HG02588 (cell line): Measurements from ENCODE around the gene NCAPD3.

Source experiments
- ATAC-seq: cut with Tn5 transposase; IDR thresholded peaks from one replicate; pipeline ENCODE4 v1.9.1; 2021; ENCODE audit warnings: mild to moderate bottlenecking, moderate library complexity; ENCODE audit not compliant: unreplicated experiment

The NCAPD3 gene

DNA sequence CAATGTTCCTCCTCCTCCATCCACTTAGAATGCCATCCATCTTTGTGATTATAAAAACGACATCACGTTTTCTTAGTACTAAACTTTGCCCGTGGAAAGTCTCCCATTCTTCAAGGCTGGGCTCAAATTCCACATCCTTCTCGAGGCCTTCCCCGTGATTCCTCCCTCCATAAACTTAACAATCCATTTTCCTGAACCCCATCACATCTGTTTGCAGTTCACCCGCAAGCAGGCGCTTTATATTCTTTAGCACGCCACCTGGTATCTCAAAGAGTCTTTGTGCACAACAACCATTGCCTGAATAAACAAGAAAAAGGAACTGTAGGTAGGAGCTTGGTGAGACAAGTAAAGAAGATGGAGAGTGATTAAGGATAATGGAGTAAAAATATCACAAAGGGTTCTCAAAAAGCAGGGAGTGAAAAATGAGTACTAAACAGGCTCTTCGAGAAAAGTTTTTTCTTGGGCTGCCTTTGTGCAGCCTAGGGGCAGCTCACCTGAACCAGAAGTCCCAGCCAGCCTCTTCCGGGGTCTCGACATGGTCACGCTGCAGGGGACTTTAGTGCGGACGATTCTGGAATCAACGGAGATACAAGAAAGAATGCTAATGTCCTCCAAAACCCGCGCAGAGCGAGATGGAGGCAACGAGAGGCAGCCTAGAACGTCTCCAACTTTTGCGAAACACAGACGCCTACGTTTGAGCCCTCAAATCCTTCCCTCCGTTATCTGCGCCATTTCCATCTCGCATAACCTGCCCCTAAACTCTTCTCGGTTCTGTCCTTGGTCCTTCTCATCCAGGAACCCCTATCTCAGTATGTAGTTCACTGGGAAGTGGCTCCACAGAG lies 28.8 kb upstream of the NCAPD3 start:
- ATAC-seq = peak; percentile 24

DNA sequence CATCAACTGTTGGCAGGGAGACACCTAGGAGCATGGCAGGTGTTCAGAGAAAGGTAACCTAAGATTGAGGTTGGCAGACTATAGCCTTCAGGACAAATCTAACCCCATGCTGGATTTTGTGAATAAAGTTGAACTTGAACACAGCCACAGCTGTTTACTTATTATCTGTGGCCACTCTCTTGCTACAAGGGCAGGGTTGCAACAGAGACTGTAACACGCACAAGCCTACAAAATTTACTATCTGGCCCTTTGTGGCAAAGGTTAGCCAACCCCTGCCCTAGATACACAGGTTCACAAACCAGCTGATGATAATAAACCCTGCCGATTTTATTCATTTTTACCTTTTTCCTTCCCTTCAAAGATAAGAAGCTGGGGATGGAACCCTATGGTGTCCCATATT lies 26.9 kb upstream of the NCAPD3 start:
- ATAC-seq = no peak

DNA sequence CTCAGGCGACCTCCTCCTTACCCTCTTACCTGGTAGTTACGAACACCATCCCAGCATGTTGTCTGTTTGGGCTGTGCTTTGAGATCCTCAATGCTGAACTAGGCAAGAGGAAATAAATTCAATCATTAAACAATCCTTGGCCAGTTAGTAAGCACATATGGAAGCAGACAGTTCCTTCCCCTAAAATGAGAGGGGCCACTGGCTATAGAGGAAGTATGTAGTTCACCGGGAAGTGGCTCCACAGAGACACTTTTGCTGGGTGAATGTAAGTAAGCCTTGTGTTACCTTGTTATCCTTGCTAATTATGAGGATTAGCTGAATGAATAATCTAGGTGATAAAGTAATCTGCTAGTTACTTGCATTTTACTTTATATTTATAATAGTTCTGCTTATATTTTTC lies 26.5 kb upstream of the NCAPD3 start:
- no peak for ATAC-seq

DNA sequence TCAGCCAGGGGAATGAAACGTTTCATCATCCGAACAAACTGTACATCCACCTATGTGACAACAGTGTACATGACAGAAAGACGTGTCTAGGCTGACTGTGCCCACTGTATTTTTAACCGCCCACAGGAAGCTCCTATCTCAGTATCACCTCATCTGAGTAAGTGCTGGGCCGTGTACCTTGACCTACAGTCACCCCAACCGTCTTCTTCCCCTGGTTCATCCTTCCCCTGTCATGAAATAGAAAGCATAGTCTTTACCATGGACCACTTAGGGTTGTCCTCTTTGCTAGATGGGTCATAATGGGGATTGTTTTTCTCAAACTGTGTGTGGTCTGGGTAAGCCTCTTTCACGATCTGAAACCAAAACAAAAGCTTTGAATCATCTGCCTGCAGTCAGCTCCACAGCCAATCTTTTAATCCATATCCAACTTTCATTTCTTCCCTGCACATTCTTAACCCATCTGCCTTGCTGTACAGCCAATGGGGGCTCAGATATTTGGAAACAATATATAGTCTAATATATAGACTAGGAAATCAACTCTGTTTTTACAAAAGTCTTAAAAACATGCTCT lies 25.2 kb upstream of the NCAPD3 start:
- no peak for ATAC-seq

DNA sequence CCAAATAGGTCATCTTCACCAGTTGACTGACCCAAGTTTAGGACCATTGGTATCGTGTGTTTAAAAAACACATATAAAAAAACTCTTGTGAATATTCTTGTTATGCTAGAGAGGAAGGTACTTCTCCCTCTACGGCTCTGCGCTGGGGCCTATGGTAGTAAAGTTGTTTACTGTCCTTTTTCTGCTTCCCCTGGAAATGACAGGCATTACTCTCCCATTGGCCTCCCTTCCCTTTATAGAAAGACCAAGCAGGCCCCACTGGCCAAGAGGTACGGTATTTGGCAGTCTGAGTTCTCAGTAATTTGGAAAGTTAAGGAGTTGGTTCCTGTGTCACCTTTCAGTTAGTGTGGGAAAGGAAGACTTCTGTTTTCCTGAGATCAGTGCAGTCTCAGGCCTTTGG lies 22.9 kb upstream of the NCAPD3 start:
- no peak for ATAC-seq

DNA sequence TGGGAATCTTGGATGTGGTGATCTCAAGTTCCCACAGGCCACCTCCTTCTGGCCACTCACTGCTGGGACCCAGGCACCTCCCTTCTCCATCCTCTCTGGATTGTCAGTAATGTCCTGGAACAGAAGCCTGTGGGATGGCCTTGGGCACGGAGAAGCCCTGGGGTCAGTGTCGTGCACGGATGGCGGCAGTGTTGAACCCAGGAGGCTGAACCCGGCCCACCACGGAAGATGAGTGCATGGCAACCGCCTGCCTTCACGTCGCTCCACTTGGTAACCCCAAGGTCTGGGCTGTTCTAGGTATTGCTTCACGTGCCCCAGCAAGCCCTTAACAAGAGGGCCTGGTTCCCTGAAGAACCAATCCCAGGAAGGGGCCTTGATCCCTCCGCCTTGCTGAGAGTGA lies 22.3 kb upstream of the NCAPD3 start:
- ATAC-seq = no peak

DNA sequence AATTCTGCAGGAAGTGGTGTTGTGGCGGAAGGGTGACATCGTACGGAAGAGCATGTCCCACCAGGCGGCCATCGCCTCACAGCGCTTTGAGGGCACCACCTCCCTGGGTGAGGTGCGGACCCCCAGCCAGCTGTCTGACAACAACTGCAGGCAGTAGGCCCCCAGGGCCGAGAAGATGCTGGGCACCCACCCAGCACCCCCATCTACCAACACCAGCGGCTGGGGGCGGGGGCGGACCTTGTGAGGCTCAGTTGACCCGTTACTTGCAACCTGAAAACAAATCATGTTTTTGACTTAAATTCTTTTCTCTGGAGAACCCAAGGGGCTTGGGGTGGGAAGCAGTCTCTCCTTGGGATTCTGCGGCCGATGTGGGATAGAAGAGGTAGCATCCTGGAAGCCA lies 21.7 kb upstream of the NCAPD3 start:
- no peak for ATAC-seq

DNA sequence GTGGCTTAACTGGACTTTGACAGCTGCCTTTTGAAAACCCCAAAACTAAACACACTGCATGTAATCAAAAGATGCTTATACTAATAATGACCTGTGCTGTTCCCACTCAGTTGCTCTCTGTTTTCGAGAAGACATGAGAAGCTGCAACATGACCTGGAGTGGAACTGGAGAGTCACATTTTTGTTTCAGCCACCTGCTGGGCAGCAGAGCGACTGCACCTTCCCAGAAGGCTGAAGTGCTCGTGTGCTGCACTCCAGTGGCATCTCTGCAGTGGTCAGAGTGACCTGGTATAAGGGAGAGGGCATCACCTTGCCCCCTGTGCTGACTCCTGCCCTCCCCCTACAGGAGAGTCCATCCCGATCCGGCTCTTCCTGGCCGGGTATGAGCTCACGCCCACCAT lies 20.8 kb upstream of the NCAPD3 start:
- ATAC-seq = peak; percentile 74

DNA sequence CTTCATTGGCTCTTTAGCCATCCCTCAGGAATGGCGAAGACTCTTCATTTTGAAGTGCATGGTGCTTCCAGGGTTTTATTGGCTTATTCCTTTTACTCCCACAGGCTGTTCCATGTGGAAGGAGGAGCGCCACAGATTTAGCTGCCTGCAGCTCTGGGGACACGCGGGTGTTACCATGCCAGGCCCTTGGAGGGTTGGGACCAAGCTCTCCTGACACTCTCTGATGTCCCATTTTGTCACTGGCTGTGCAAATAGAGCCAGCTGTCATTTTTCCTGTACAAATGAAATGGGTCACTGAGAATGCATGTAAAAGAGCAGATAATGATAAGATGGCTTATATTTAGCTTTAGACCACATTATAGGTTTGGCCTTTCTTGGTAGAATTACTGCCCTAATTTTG lies 20.1 kb upstream of the NCAPD3 start:
- ATAC-seq = no peak

DNA sequence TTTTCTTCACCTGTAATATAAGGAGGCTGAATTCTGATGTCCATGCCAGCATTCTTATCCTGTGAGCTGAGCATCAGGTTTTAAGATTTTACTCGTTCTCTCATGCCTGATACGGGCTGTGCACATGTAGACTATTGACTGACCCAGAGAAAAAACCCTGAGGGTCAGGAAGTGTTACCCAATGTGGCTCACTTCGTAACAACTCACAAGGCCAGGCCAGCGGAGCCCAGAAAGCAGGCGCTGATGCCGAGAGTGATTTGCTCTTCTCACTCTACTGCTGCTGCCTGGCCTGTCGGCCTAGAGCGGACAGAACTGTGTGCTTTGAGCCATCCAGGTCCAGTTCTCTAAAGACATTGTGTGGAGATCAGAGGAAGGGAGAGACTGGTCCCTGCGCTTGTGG lies 18.6 kb upstream of the NCAPD3 start:
- no peak for ATAC-seq

DNA sequence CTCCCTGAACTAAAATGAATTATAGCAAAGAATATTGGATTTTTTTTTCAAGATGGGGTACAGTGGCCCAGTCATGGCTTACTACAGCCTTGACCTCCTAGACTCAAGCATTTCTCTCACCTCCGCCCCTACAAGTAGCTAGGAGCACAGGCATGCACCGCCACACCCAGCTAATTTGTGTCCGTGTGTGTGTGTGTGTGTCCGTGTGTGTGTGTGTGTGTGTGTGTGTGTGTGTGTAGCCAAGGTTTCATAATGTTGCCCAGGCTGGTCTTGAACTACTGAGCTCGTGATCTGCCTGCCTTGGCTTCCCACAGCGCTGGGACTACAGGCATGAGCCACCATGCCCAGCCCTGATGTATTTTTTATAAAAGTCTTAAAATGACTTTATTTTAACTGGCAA lies 16.8 kb upstream of the NCAPD3 start:
- ATAC-seq = no peak

DNA sequence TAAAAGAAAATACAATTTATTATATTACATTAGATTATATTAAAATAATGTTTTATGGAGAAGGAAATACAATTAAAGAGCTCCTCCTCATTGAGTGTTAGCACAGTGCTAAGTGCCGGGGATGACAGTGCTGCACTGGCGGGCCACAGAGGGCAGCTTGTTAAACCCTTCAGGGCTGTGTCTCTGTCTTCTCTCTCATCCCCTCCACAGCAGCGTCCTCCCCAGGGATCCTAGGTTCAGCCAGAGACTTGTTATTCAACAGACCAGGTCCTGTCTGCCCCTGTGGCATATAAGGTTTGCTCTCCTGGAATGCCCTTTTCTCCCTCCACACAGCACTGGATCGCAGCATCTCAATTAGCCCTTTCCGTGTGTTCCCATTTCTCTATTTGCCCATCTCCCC lies 15.2 kb upstream of the NCAPD3 start:
- ATAC-seq = no peak

DNA sequence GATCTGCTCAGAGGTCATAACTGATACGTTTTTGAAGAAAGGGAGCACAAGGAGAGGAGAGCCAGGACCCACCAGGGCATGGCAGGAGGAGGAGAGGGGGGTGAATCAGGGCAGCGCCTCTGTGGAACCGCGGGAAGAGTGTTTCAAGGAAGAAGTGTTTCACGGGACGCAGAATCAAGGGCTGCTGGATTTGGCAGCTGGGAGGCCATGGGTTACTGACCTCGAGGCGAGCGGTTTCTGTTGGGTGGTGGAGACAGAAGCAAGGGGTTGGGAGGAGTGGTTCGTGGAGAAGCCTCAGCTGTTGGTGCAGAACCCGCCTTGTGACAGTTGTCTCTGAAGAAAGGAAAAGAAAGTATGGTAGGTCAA lies 13.8 kb upstream of the NCAPD3 start:
- no peak for ATAC-seq

DNA sequence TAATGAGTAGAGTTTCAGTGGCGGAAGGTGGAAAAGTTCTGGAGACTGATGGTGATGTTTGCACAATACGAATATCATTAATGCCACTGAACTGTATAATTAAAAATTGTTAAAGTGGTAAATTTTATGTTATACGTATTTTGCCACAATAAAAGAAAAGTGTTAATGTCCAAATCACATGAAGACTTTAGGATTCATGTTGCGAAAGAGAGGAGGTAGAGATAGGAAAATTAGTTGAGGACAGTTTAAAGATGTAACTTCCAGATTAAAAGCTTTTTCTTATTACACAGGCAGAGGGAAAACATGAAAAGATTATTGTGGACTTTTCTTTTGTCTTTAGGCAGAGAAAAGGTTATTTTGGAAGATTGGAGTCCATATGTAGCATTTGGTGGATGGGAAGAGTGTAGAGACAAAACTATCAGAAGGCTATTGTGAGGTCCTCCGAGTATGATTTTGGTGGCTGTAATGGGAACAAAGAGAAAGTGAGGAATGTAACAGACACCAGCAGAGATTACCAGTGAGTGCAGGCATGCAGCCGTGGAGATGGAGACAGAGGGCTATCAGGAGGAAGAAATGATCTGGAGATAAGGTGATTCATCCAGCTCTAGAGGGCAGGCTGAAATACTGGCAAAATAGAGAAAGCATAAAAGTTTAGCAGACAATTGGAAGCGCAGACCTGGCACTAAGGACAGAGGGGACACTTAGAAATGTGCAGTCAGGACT lies 13.2 kb upstream of the NCAPD3 start:
- no peak for ATAC-seq

DNA sequence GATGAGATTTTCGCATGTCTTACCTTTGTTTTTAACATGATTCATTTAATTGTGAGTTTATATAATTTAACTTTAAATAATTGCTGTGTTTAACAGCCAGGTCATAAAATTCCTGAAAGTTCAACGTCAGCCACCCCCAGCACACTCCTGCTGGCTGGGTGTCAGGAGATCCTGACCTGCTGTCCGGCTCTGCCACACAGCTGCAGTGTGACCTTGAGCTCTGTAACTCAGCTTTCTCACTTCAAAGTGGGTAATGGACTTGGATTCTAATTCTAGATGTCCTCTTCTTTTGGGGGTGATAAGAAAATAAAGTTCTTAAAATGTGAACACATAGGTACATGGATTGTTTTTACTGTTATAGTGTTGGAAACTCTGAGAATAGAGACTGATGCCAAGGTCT lies 11.6 kb upstream of the NCAPD3 start:
- ATAC-seq = no peak

DNA sequence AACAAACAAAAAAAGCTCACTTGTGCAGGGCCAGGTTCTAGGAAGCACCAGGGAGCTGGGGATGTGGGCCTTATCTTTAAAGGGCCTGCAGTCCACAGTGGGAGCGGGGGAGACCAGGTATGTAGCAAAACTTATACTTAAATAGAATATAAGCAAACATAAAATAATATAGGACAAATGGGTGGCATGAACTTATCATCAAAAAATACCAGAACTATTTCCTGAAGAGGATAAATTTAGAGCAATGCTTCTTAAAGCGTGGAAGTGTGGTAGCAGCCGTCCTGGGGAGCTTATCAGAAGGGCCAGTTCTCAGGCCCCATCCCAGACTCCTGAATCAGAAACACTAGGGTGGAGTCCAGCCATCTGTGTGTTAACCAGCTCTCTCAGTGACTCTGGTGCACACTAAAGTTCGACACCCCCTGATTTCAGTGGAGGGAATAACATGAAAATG lies 10.0 kb upstream of the NCAPD3 start:
- no peak for ATAC-seq

DNA sequence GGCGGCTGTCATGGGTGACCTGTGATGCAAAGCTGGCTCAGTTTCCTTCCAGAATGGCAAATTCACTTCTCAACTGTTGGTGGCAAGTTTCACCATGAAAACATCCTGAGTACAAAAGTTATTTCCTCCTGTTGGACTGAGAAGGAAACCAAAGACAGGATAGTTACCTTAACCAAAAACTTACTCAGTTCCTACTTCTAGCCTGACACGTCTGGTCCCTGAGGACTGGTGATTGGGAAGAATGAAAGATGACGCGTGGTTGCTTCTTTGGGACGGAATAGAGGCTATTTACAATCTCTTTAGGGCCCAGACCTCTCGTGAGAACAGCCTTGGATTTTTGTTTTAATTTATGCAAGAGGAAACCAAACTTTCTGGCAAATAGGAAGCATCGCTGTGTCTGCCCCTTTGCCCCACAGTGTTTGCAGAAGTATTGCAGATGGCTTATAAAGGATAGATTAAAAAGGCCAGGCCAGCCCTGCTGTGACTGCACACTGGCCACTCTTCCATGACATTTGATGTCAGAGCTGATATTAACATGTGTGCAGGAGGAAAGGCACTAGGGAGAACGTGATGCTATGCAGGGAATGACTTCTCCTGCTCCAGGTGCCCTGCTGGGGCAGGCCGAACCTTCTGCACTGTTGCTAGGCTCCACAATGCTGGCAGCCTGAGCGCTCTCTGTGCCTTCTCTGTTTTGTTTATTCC lies 8.3 kb upstream of the NCAPD3 start:
- no peak for ATAC-seq

DNA sequence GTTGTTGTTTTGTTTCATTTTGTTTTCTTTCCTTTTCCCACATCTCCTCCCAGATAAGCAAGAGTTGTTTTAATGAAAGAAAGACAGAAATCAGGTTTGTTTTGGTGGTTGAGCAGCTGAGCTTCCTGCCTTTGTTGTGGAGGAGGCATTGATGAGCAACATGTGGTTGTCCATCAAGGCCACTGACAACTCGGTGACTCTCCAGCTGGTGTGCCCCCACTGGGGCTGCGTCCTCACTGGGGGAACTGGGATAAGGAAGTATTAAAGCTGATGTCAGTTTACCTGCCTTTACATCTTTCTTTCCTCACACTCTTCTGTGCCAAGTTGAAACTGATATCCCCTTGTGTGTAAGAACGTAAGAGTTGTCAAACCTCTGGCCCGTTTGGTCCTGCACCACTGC lies 6.6 kb upstream of the NCAPD3 start:
- ATAC-seq = no peak

DNA sequence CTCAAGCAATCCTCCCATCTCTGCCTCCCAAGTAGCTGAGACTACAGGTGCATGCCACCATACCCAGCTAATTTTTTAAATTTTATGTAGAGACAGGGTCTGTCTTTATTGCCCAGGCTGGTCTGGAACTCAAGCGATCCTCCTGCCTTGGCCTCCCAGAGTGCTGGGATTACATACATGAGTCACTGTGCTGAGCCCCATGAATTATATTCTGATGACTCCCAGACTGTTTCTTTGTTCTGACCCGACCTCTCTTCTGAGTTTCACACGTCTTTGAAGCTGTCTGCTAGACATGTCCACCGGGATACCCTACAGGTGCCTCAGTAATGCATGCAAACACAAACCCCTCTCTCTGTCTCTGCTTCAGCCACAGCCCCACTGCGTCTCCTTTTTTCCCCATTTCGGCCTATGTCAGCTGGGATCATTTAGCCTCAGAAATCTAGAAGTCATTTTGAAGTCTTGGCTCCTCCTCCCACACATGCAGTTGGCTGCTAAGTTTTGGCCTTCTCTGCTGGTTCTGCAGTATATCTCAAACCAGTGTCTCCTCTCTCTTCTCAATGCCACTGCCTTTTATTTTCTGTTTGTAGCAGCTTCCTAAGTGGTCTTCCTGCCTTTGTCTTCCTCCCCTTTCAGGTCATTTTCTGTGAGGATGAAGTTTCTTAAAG lies 5.5 kb upstream of the NCAPD3 start:
- ATAC-seq = no peak

DNA sequence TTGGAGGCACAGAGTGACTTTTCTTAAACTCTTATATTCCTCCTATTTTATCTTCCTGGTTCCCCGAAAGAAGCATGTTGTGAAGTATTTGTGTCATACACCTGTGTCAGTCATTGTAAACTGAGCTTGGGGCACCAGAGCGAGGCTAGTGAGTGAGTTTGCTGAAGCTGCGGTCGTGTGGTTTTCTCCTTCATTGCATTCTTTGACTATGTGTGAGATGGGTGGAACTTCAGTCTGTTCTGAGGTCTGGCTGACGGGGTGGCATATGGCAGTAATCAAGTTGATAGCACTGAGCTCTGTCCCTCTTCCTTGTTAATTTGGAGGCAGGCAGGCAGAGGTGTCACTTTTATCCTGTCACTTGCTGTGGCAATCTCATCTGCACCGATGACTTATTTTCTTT lies 4.9 kb upstream of the NCAPD3 start:
- peak; percentile 46 for ATAC-seq

DNA sequence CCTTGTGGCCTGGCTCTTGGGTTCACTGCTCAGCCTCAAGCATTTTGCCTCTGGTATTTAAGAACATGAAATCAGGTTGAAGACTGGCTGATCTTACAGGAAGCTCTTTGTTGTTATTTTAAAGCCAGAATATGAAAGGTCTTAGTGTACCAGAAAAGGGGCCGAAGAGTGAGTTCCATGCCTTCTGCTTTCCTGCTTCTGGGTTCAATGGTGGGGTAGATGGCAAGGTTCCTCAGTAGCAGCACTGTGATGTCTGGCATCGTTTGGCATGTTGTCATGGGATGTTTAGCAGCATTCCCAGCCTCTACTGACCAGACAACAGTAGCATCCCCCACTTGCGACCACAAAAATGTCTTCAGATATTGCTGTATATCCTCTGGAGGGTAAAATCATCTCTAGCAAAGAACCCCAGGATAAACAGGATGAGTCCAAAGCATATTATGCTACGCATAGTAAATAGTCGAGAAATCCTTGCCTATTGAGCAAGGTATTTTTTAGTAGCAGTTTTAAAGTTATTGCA lies 3.1 kb upstream of the NCAPD3 start:
- ATAC-seq = no peak
